ENCODE data around the gene NELL1.

DNA sequence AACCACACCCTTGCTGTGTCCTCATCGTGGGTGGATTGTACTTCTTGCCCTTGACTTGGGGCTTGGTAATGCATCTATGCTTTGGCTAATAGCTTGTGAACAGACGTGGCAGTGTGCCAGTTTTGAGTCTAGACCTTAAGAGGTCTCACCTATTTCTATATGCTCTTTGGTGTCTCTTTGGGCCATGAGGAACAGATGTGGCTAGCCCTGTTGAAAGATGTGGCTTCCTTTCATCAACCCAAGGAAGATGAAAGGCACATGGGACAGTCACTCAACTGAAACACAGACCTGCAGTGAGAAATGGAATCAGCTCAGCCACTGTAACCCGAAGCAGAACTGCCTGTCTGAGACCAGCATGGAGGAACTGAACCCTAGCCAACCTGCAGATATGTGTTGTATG, 7.9 kb upstream of the NELL1 start:
- TF ChIP-seq, protein P1, sequence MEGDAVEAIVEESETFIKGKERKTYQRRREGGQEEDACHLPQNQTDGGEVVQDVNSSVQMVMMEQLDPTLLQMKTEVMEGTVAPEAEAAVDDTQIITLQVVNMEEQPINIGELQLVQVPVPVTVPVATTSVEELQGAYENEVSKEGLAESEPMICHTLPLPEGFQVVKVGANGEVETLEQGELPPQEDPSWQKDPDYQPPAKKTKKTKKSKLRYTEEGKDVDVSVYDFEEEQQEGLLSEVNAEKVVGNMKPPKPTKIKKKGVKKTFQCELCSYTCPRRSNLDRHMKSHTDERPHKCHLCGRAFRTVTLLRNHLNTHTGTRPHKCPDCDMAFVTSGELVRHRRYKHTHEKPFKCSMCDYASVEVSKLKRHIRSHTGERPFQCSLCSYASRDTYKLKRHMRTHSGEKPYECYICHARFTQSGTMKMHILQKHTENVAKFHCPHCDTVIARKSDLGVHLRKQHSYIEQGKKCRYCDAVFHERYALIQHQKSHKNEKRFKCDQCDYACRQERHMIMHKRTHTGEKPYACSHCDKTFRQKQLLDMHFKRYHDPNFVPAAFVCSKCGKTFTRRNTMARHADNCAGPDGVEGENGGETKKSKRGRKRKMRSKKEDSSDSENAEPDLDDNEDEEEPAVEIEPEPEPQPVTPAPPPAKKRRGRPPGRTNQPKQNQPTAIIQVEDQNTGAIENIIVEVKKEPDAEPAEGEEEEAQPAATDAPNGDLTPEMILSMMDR (IDR thresholded peaks at IDR 0.05), result no peak
- TF ChIP-seq POLR2A (IDR thresholded peaks at IDR 0.05), result no peak

Measured in prostate gland (tissue), 2 donors.